Liver (tissue), 2 donors: Measurements from ENCODE around the gene SCN1B.

ENCODE experiments used
- ATF3 ChIP-seq: IDR thresholded peaks from 2 replicates; pipeline ENCODE4 v1.6.1; 2016; ENCODE audit warnings: antibody characterized with exemption
- EGR1 ChIP-seq, 2 donors: IDR thresholded peaks; 2 replicates each; pipeline ENCODE4 v1.6.1; 2016 to 2018; ENCODE audit warnings: antibody characterized with exemption in 2 of 2, low read depth in 2 of 2
- donor health status: healthy.

GRCh38 chr19:35073516-35073915 is 43.2 kb downstream of the SCN1B start:
- TF ChIP-seq ATF3 (no peak), EGR1 (IDR thresholded peaks at IDR 0.05; ENCODE audit: low read depth in 2 of 2) (no peak)
